ENCODE measurements around the gene MBP.

The MBP gene

GRCh38 chr18:77082316-77082955, 50.1 kb downstream of the MBP start:
- no peak for DNase-seq (ENCODE audit: low spot score)

GRCh38 chr18:77081390-77081778, 51.2 kb downstream of the MBP start:
- no peak for DNase-seq (ENCODE audit: low spot score)

GRCh38 chr18:77079954-77080682, 52.5 kb downstream of the MBP start:
- DNase-seq (ENCODE audit: low spot score) = no peak

- no peak for DNase-seq (ENCODE audit: low spot score)
Measured at GRCh38 chr18:77079088-77079487, 53.5 kb downstream of the MBP start.

GRCh38 chr18:77078690-77079070, 53.9 kb downstream of the MBP start:
- no peak for DNase-seq (ENCODE audit: low spot score)

GRCh38 chr18:77077941-77078689, 54.5 kb downstream of the MBP start:
- DNase-seq (ENCODE audit: low spot score) = no peak

- DNase-seq (ENCODE audit: low spot score) = no peak
Measured at GRCh38 chr18:77077401-77077800, 55.2 kb downstream of the MBP start.

GRCh38 chr18:77076111-77076510, 56.5 kb downstream of the MBP start:
- no peak for DNase-seq (ENCODE audit: low spot score)

GRCh38 chr18:77074431-77074830, 58.2 kb downstream of the MBP start:
- no peak for DNase-seq (ENCODE audit: low spot score)

- DNase-seq (ENCODE audit: low spot score) = no peak
Measured at GRCh38 chr18:77073336-77074093, 59.1 kb downstream of the MBP start.

GRCh38 chr18:77072566-77072965, 60.0 kb downstream of the MBP start:
- no peak for DNase-seq (ENCODE audit: low spot score)

GRCh38 chr18:77071711-77072292, 60.8 kb downstream of the MBP start:
- DNase-seq (ENCODE audit: low spot score) = no peak

GRCh38 chr18:77071061-77071460, 61.5 kb downstream of the MBP start:
- DNase-seq (ENCODE audit: low spot score) = no peak

- DNase-seq (ENCODE audit: low spot score) = no peak
Measured at GRCh38 chr18:77070627-77071026, 62.0 kb downstream of the MBP start.

- no peak for DNase-seq (ENCODE audit: low spot score)
Measured at GRCh38 chr18:77069931-77070330, 62.7 kb downstream of the MBP start.

- DNase-seq (ENCODE audit: low spot score) = no peak
Measured at GRCh38 chr18:77069482-77069881, 63.1 kb downstream of the MBP start.

- DNase-seq (ENCODE audit: low spot score) = no peak
Measured at GRCh38 chr18:77068321-77069312, 64.0 kb downstream of the MBP start.

- no peak for DNase-seq (ENCODE audit: low spot score)
Measured at GRCh38 chr18:77067291-77068061, 65.1 kb downstream of the MBP start.

- DNase-seq (ENCODE audit: low spot score) = no peak
Measured at GRCh38 chr18:77066689-77067088, 65.9 kb downstream of the MBP start.

- no peak for DNase-seq (ENCODE audit: low spot score)
Measured at GRCh38 chr18:77066101-77066500, 66.5 kb downstream of the MBP start.
